Endothelial cell of umbilical vein (primary cell): ENCODE results near the gene FCRL3. TPM values are rescaled to one million over a fixed set of nuclear protein-coding genes. Genes with fewer than 3 reads are reported as not detected.

Experiments used
- BruUV-seq: library from RNA; stranded (reverse); fragments of 400-500 nt; replicated peaks from 2 replicates; lab custom pipeline; 2021; lab: Mats Ljungman, UMichigan
- CTCF ChIA-PET: fragments of 300-600, 350-600 bp; sonication (Branson Sonifier 250); formaldehyde crosslinking; loops from one replicate; lab custom pipeline; 2021; ENCODE audit warnings: antibody characterized with exemption, inconsistent platforms; lab: Charles Lee
- POLR2A ChIA-PET: fragments of 300-600, 350-600 bp; sonication (Branson Sonifier 250); formaldehyde crosslinking; loops from one replicate; lab custom pipeline; 2021; ENCODE audit warnings: antibody characterized with exemption, inconsistent platforms; lab: Charles Lee
- DNase-seq: peaks from one replicate; pipeline ENCODE4 v3.0.0-alpha.2; 2011; ENCODE audit warnings: low read depth, low spot score
- FAIRE-seq: peaks from 2 replicates; lab custom pipeline; 2011; peaks lifted over from hg19 to GRCh38; lab: Jason Lieb, UNC
- H2AFZ ChIP-seq: 2 replicates; pipeline ENCODE4 v1.6.0; 2012; ENCODE audit warnings: low read depth, low read length, control low read depth, inconsistent platforms
- H3K27ac ChIP-seq: 2 replicates; pipeline ENCODE4 v1.5.1; 2011; ENCODE audit warnings: low read depth, mild to moderate bottlenecking, control low read depth, low read length, moderate library complexity; ENCODE audit not compliant: insufficient read depth
- H3K27me3 ChIP-seq, 2 experiments: 2 replicates each; pipeline versions ENCODE4 v1.6.0 to v1.6.1; 2011; ENCODE audit warnings: low read length in 2 of 2, mixed read lengths in 1 of 2; ENCODE audit not compliant: control insufficient read depth in 2 of 2, insufficient read depth in 2 of 2
- H3K36me3 ChIP-seq, 2 experiments: 2 replicates in 1 of 2; 3 replicates in 1 of 2; pipeline ENCODE4 v1.5.1; 2011; ENCODE audit warnings: low read length in 2 of 2, mild to moderate bottlenecking in 1 of 2, moderate library complexity in 1 of 2; ENCODE audit not compliant: control insufficient read depth in 2 of 2, insufficient read depth in 2 of 2; ENCODE audit errors: extremely low read depth in 1 of 2
- H3K4me1 ChIP-seq: 3 replicates; pipeline ENCODE4 v1.5.1; 2011; ENCODE audit warnings: mild to moderate bottlenecking, low read length; ENCODE audit not compliant: control insufficient read depth, insufficient read depth; ENCODE audit errors: extremely low read depth
- H3K4me2 ChIP-seq: 2 replicates; pipeline ENCODE4 v1.6.1; 2011; ENCODE audit warnings: low read length, control low read depth, mixed read lengths; ENCODE audit not compliant: insufficient read depth
- H3K4me3 ChIP-seq, 3 experiments: fragments of 200-600 bp in 1 of 3; sonication (generic), shearing (Covaris generic) in 1 of 3; replicated peaks in 1 of 3; 2 replicates each; pipeline ENCODE4 v1.5.1; 2011 to 2016; ENCODE audit warnings: control low read depth in 3 of 3, low read length in 3 of 3, mild to moderate bottlenecking in 2 of 3, inconsistent platforms in 1 of 3, low read depth in 1 of 3, moderate library complexity in 1 of 3; ENCODE audit not compliant: insufficient read depth in 1 of 3
- H3K79me2 ChIP-seq: 2 replicates; pipeline ENCODE4 v1.6.0; 2012; ENCODE audit warnings: low read length, inconsistent platforms; ENCODE audit not compliant: control insufficient read depth, insufficient read depth
- H3K9ac ChIP-seq: replicated peaks from 2 replicates; pipeline ENCODE3; 2011; ENCODE audit warnings: low read length, control low read depth; ENCODE audit not compliant: insufficient read depth; ENCODE audit errors: extremely low read depth
- H3K9me1 ChIP-seq: replicated peaks from 3 replicates; pipeline ENCODE4 v1.6.0; 2011; ENCODE audit warnings: mild to moderate bottlenecking, low read length; ENCODE audit not compliant: control insufficient read depth, insufficient read depth; ENCODE audit errors: extremely low read depth
- H3K9me3 ChIP-seq: replicated peaks from 2 replicates; pipeline ENCODE4 v1.5.1; 2012; ENCODE audit warnings: low read length, inconsistent platforms; ENCODE audit not compliant: control insufficient read depth, insufficient read depth
- H4K20me1 ChIP-seq: replicated peaks from 2 replicates; pipeline ENCODE3; 2011; ENCODE audit warnings: mild to moderate bottlenecking, low read length; ENCODE audit not compliant: control insufficient read depth, insufficient read depth; ENCODE audit errors: extremely low read depth
- EZH2 ChIP-seq: IDR thresholded peaks from 2 replicates; pipeline ENCODE4 v1.6.1; 2012; ENCODE audit warnings: borderline replicate concordance, low read depth, mild to moderate bottlenecking, moderate library complexity, low read length, inconsistent platforms; ENCODE audit not compliant: severe bottlenecking
- FOS ChIP-seq: IDR thresholded peaks from 2 replicates; pipeline ENCODE4 v1.6.1; 2011; ENCODE audit warnings: mild to moderate bottlenecking, low read length, moderate library complexity, borderline replicate concordance; ENCODE audit not compliant: insufficient read depth
- GATA2 ChIP-seq: IDR thresholded peaks from 2 replicates; pipeline ENCODE4 v1.7.0; 2011; ENCODE audit warnings: low read depth, mild to moderate bottlenecking, moderate library complexity, mixed read lengths, low read length; ENCODE audit not compliant: insufficient read length, insufficient read depth
- JUN ChIP-seq: IDR thresholded peaks from 2 replicates; pipeline ENCODE4 v1.6.1; 2011; ENCODE audit warnings: borderline replicate concordance, low read depth; ENCODE audit not compliant: insufficient read length, insufficient read depth
- MYC ChIP-seq: IDR thresholded peaks from one replicate; pipeline ENCODE4 v1.6.1; 2011; ENCODE audit warnings: mild to moderate bottlenecking, low read depth, low read length
- POLR2A ChIP-seq: IDR thresholded peaks from 2 replicates; pipeline ENCODE4 v1.6.1; 2012; ENCODE audit warnings: low read depth, mild to moderate bottlenecking, control low read depth, low read length
- POLR2AphosphoS5 ChIP-seq: IDR thresholded peaks from 2 replicates; pipeline ENCODE4 v1.6.1; 2012; ENCODE audit warnings: low read depth, mild to moderate bottlenecking, control low read depth, low read length, moderate library complexity; ENCODE audit not compliant: insufficient read depth
- dilution Hi-C: fragments of 300-500 bp; cut with MboI; formaldehyde crosslinking; loops from one replicate; pipeline ENCODE4 v1.15.0; 2019; ENCODE audit warnings: low sequenced_read_pairs; ENCODE audit not compliant: extremely low pct_ligation_motif_present
- intact Hi-C: fragments of 100-400 bp; cut with micrococcal nuclease; formaldehyde crosslinking; loops from one replicate; pipeline ENCODE4 v1.10.0; 2022
- polyA plus RNA-seq, 4 experiments: library from polyadenylated mRNA; depleted of rRNA in 3 of 4; stranded (reverse) in 3 of 4; unstranded in 1 of 4; fragments of >200 nt; gene quantifications; 2 replicates each; pipeline versions ENCODE4 v1.2.1 to v1.2.3, GENCODE V29; 2011 to 2012; ENCODE audit warnings: missing spikeins in 1 of 4
- total RNA-seq: library from RNA; stranded (reverse); gene quantifications from 2 replicates; pipeline ENCODE4 v1.2.3, GENCODE V29; 2021
- TF ChIP-seq, protein P1 (sequence below), 2 donors: IDR thresholded peaks; 1 replicate in 1 of 2; 2 replicates in 1 of 2; pipeline ENCODE4 v1.5.1; 2011; ENCODE audit warnings: low read length in 2 of 2, mild to moderate bottlenecking in 2 of 2, moderate library complexity in 2 of 2, control low read depth in 1 of 2, inconsistent platforms in 1 of 2, low read depth in 1 of 2; ENCODE audit not compliant: insufficient read depth in 1 of 2; ENCODE audit errors: extremely low read depth in 1 of 2
- TF ChIP-seq, protein P2 (sequence below): IDR thresholded peaks from 2 replicates; pipeline ENCODE4 v1.6.1; 2011; ENCODE audit not compliant: insufficient read depth, insufficient read length

FCRL3 gene
- total and polyA plus RNA-seq, 2 donors (not counting 3 experiments of a cell fraction or from before 2014, with no cell fraction given), result not detected

DNA sequence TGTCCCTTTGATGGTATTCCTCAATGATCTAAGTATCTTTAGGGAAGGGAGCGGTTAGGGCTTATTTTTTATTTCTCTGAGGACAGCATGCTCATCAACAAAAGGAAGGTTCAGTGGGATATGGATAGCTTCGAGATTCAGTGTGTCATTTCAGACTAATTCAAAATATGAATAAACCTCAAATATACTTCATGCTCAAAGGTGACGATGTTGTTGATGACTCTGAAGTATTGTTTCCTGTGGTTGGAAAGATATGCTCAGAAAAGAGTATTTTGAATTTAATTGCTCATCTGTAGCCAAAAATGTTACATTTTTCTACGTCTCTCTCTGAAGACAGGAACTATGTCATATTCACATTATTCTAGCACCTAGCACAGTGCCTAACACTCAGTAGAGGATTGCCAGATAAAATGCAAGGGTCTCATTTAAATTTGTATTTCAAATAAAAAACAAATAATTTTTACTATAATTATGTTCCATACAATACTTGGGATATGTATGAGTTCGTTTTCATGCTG lies 1.8 kb upstream of the FCRL3 start:
- no peak overlapping the region for H3K27ac ChIP-seq
- no peaks in the 10 kb centered on the region for H3K9me1 ChIP-seq
- H3K27me3 ChIP-seq, result no peaks in the 10 kb centered on the region
- no peak for DNase-seq
- intact Hi-C loops (no loop called here), dilution Hi-C loops (no loop called here)
- no peaks in the 10 kb centered on the region for H3K4me1 ChIP-seq
- no peak overlapping the region for H3K9ac ChIP-seq
- H3K9me3 ChIP-seq, result no peaks in the 10 kb centered on the region
- no TSS peak for BruUV-seq
- no peak overlapping the region for H3K4me2 ChIP-seq
- H3K4me3 ChIP-seq, result no peak overlapping the region
- no peak overlapping the region for H2AFZ ChIP-seq
- CTCF ChIA-PET, result no interaction called here
- TF ChIP-seq, protein P1, sequence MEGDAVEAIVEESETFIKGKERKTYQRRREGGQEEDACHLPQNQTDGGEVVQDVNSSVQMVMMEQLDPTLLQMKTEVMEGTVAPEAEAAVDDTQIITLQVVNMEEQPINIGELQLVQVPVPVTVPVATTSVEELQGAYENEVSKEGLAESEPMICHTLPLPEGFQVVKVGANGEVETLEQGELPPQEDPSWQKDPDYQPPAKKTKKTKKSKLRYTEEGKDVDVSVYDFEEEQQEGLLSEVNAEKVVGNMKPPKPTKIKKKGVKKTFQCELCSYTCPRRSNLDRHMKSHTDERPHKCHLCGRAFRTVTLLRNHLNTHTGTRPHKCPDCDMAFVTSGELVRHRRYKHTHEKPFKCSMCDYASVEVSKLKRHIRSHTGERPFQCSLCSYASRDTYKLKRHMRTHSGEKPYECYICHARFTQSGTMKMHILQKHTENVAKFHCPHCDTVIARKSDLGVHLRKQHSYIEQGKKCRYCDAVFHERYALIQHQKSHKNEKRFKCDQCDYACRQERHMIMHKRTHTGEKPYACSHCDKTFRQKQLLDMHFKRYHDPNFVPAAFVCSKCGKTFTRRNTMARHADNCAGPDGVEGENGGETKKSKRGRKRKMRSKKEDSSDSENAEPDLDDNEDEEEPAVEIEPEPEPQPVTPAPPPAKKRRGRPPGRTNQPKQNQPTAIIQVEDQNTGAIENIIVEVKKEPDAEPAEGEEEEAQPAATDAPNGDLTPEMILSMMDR (IDR thresholded peaks at IDR 0.05; ENCODE audit: extremely low read depth in 1 of 2, insufficient read depth in 1 of 2, low read depth in 1 of 2, low read length in 2 of 2), result no peak
- no peak for TF ChIP-seq MYC
- TF ChIP-seq FOS, result no peak
- TF ChIP-seq, protein P2, sequence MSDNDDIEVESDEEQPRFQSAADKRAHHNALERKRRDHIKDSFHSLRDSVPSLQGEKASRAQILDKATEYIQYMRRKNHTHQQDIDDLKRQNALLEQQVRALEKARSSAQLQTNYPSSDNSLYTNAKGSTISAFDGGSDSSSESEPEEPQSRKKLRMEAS, result no peak
- TF ChIP-seq POLR2A, result no peak
- no peak for TF ChIP-seq EZH2
- TF ChIP-seq GATA2, result no peak
- TF ChIP-seq JUN, result no peak
- TF ChIP-seq POLR2AphosphoS5, result no peak
- FAIRE-seq, result no peak
- no peaks in the 10 kb centered on the region for H3K79me2 ChIP-seq
- POLR2A ChIA-PET, result no interaction called here
- H4K20me1 ChIP-seq, result no peaks in the 10 kb centered on the region
- no peaks in the 10 kb centered on the region for H3K36me3 ChIP-seq
